LNCaP clone FGC (cell line): ENCODE data around the gene TBL1X.
"Not testable (repeated sequence)": the region's sequence is repeated elsewhere in the genome, so short reads cannot be mapped to it uniquely, and the experiment has no call there.

ENCODE experiments used
- DNase-seq: peaks from one replicate; pipeline ENCODE4 v3.0.0-alpha.2; 2011; ENCODE audit warnings: low read depth
- H3K4me3 ChIP-seq: 2 replicates; pipeline ENCODE4 v1.5.1; 2011; ENCODE audit warnings: mild to moderate bottlenecking, low read depth, low read length, control low read depth
- TF ChIP-seq, protein P1 (sequence below): IDR thresholded peaks from 2 replicates; pipeline ENCODE4 v1.5.1; 2012; ENCODE audit warnings: mild to moderate bottlenecking; ENCODE audit not compliant: control insufficient read depth, insufficient read depth; ENCODE audit errors: extremely low read depth

TBL1X gene

DNA sequence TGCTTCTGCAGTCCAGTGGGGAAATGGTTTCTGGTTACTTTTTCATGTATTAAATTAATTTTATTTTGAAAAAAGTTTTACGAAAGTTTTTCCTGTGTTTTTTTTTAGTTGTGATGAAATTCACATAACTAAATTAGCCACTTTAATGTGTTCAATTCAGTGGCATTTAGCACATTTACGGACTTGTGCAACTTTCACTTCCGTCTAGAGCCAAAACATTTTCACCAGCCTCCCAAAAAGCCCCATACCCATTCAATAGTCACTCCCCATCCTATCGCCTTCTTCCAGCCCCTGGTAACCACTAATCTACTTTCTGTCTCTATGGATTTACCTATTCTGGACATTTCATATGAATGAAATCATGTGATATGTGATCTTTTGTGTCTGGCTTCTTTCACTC, 22.8 kb upstream of the TBL1X start:
- TF ChIP-seq, protein P1, sequence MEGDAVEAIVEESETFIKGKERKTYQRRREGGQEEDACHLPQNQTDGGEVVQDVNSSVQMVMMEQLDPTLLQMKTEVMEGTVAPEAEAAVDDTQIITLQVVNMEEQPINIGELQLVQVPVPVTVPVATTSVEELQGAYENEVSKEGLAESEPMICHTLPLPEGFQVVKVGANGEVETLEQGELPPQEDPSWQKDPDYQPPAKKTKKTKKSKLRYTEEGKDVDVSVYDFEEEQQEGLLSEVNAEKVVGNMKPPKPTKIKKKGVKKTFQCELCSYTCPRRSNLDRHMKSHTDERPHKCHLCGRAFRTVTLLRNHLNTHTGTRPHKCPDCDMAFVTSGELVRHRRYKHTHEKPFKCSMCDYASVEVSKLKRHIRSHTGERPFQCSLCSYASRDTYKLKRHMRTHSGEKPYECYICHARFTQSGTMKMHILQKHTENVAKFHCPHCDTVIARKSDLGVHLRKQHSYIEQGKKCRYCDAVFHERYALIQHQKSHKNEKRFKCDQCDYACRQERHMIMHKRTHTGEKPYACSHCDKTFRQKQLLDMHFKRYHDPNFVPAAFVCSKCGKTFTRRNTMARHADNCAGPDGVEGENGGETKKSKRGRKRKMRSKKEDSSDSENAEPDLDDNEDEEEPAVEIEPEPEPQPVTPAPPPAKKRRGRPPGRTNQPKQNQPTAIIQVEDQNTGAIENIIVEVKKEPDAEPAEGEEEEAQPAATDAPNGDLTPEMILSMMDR: no peak
- DNase-seq: no peak
- no peak overlapping the region for H3K4me3 ChIP-seq

DNA sequence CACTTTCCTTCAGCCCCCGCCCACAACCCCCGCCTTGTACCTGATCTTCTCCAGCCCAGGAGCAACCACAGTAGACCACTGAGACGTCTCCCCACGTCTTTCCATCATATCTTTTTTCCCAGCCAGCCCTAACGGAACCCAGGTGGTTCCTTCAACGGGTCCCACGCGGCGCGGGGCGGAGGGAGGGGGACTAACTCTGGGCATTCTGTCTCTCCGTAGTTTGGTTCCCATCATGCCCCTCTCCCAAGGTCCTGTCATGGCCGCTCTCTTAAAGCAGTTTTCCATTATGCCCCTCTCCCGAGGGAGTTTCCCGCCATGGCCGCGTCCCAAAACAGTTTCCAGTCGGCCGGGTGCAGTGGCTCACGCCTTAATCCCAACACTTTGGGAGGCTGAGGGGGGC, 21.5 kb upstream of the TBL1X start:
- TF ChIP-seq, protein P1: no peak
- DNase-seq: no peak
- H3K4me3 ChIP-seq: no peak overlapping the region

DNA sequence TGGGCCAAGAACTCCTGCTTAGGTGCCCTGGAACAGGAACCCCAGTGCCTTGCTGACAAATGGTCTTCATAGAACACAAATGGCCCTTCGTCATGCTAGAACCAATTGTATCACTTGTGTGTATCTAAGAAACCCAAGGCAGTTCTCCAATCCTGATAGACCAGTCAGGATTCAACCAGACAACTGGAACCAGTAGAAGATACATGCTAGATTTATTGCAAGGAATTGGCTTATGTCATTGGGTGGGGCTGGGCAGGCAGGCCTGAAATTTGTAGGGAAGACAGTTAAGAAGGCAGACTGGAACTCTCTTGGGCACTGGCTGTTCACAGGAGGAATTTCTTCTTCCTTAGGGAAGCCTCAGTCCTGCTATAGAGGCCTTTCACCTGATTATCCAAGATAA, 17.0 kb upstream of the TBL1X start:
- no peak overlapping the region for H3K4me3 ChIP-seq
- DNase-seq: no peak
- TF ChIP-seq, protein P1: no peak

DNA sequence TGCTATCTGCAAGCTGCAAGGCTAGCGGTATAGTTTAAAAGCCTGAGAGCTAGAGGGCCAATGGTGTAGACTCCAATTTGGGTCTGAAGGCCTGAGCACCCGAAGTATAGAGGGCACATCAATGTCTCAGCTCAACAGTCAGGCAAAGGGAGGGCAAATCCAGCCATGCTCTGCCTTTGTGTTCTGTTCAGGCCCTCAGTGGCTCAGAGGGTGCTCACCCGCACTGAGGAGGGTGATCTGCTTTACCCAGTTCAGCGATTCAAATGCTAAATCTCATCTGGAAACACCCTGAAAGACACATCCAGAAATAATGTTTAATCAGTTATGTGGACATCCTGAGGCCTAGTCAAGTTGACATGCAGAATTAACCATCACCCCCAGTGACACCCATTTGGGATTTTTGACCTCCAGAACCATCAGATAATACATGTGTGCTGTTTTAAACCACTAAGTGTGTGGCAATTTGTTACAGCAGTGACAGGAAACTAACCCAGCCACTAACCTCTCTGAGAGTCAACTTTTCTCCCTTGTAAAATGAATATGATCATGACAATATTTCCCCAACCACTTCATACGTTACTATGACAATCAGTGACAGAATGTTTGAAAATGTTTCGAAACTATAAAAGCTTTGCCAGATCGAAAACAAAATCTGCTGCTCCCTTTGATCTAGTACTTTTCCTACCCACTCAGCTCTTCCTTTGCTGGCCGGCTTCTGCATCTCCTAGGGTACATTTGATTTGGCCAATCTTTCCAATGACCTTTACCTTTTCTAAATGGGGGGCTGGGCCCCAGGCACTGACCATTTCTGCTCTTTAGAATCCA, 8.4 kb upstream of the TBL1X start:
- no peak overlapping the region for H3K4me3 ChIP-seq
- DNase-seq: no peak
- TF ChIP-seq, protein P1: no peak

DNA sequence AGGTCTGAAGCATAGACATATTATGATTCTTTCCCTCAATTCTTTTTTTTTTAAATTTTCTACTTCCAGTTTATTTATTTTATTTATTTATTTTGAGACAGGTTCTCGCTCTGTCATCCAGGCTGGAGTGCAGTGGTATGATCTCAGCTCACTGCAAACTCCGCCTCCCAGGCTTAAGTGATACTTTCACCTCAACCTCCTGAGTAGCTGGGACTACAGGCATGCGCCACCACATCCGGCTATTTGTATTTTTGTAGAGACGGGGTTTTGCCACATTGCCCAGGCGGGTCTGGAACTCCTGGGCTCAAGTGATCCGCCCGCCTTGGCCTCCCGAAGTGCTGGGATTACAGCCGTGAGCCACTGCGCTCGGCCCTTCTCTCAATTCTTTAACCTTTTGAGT, 6.8 kb upstream of the TBL1X start:
- not testable (repeated sequence) for DNase-seq, H3K4me3 ChIP-seq

DNA sequence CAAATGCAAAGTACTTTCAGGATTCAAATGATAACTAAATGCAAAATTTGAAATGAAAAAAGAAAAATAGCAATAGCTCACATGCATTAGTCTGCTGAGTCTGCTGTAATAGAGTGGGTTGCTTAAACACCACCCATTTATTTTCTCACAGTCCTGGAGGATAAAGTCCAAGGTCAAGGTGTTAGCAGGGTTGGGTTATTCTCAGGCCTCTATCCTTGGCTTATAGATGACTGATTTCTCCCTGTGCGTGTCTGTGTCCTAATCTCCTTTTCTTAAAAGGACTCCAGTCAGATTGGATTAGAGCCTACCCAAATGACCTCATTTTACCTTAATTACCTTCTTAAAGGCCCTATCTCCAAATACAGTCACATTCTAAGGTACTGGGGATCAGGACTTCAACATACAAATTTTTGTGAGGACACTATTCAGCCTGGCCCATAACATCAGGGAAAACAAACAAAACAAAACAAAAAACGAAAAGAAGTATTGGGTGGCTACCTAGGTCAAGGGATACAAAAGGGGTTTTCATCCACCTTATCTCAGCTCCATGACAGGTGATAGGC, 6.3 kb upstream of the TBL1X start:
- TF ChIP-seq, protein P1: no peak
- H3K4me3 ChIP-seq: no peak overlapping the region
- DNase-seq: no peak

DNA sequence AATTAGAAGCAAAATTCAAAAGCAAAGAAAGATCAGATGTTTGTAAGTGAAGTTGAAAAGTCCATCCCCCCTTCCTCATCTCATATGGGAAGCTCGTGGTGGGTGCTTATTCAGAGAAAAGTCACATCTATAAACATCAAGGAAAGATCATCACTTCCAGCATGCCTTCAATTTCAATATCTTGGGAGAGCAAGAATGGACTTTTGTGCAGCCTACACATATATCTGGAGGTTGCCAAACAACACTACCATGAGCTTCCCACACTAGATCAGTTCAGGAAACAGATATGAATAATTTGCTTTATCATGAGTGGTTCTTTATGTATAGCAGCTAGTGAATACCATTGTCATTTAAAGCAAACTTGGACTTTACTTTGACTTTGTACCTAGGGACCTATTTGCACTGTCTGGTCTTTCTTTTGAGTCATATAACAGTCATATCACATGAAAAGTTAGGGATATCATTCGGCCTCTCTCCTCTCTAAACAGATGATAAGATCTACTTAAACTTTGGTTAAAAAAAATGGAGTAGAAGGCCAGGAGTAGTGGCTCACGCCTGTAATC, 5.6 kb upstream of the TBL1X start:
- no peak overlapping the region for H3K4me3 ChIP-seq
- TF ChIP-seq, protein P1: no peak
- DNase-seq: no peak
